ENCODE measurements around the gene CLDN17.

The CLDN17 gene

DNA sequence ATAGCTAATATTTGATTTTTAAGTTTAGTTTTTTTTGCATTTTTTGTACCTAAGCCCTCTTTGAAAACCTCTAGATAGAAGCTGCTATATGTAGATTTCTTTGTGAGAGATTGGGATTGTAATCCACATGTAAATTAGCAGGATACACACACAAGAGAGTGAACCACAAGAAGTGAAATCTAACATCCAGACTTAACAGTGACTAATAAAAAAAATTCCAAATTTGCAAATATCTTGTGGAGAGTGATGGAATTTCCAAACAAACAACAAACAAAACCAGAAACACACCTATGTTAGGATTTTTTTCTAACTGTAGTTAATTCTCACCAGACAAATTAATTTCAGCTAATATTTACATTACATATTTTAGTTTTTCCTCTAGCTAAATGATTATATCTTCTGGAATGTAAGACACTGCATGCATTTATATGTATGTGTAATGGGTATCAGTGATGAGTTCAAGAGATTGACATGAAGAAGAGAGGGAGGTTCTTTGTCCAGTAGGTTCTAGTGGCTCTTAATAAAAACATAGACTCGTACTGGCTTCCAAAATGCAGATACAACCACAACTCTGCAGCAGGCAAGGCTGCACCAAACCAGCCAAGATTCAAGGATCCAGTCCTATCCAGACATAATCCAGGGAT is 12.8 kb downstream of the CLDN17 start:
- no peak for DNase-seq
- Mint-ChIP-seq H3K4me3 (no peak overlapping the region), H3K9me3 (peaks cover 2% of the 10 kb centered on the region), H3K27ac (no peak overlapping the region), H3K4me1 (no peaks in the 10 kb centered on the region), H3K27me3 (no peaks in the 10 kb centered on the region), H3K36me3 (no peaks in the 10 kb centered on the region)
- CTCF ChIA-PET: no interaction called here

- no peak for DNase-seq
- H3K4me3 Mint-ChIP-seq: no peak overlapping the region
- CTCF ChIA-PET: no interaction called here
- peaks cover 2% of the 10 kb centered on the region for H3K9me3 Mint-ChIP-seq
- no peak overlapping the region for H3K27ac Mint-ChIP-seq
- H3K4me1 Mint-ChIP-seq: no peaks in the 10 kb centered on the region
- no peaks in the 10 kb centered on the region for H3K36me3 Mint-ChIP-seq
- H3K27me3 Mint-ChIP-seq: no peaks in the 10 kb centered on the region
Observed at GRCh38 chr21:30152792-30153191, 13.8 kb downstream of the CLDN17 start.

DNA sequence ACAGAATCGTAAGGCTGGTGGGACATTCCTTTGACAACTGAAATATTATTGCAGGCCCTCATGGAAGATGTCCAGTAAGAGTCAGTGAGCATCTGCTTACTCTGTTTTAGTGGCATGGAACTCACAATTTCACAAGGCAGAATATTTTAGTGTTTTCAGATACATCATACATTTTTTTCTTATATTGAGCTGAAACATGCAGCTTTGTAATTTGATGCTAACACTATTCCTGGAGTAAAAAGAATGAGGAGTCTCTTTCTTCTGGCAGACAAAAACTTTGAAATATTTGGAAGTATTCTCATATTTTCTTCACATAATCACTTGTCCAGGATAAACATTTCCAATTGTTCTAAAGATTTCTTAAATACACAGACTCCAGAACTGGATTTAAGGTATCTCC is 17.7 kb downstream of the CLDN17 start:
- Mint-ChIP-seq H3K9me3 (no peaks in the 10 kb centered on the region), H3K27me3 (no peaks in the 10 kb centered on the region), H3K4me3 (no peak overlapping the region), H3K36me3 (no peaks in the 10 kb centered on the region), H3K27ac (no peak overlapping the region), H3K4me1 (no peaks in the 10 kb centered on the region)
- CTCF ChIA-PET: no interaction called here
- DNase-seq: no peak

DNA sequence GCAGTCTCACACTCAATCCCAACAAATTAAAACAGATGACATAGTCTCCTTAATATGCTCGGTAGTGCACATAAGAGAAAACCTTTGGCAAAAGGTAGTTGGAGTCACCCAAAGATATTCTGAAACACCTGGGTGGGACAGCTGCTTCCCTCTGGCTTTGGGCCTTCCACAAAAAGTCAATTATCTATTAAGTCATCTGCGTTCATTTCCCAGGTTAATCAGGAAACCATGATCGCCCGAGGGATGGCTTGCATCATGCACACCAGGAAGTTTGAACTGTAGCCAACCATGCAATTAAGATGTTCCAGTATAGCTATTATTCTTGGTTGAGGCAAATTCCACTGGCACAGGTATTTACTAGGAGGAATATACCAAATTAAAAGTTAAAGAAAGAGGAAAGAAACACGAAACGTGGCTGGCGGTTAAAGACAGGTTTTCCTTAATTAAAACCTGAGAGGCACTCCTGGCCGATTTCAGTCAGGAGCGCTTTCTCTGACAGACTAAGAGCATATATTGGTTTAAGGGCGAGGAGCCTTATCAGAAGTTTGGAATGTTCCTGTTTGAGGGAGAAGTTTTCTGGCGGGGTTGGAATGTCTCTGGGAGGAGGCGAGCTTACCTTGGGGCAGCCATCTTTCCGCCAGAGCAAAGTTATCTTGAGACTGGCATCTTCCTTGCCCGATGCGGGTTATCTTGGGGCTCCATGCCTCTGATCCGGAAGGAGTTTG is 19.9 kb downstream of the CLDN17 start:
- no peak overlapping the region for H3K4me3 Mint-ChIP-seq
- CTCF ChIA-PET: no interaction called here
- H3K27ac Mint-ChIP-seq: no peak overlapping the region
- no peaks in the 10 kb centered on the region for H3K4me1 Mint-ChIP-seq
- DNase-seq: no peak
- no peaks in the 10 kb centered on the region for H3K36me3 Mint-ChIP-seq
- no peaks in the 10 kb centered on the region for H3K9me3 Mint-ChIP-seq
- H3K27me3 Mint-ChIP-seq: no peaks in the 10 kb centered on the region

- Mint-ChIP-seq H3K36me3 (no peaks in the 10 kb centered on the region), H3K4me3 (no peak overlapping the region), H3K4me1 (no peaks in the 10 kb centered on the region), H3K27ac (no peak overlapping the region), H3K9me3 (no peaks in the 10 kb centered on the region), H3K27me3 (no peaks in the 10 kb centered on the region)
- no peak for DNase-seq
- CTCF ChIA-PET: no interaction called here
Observed at GRCh38 chr21:30138483-30138882, 28.1 kb downstream of the CLDN17 start.

DNA sequence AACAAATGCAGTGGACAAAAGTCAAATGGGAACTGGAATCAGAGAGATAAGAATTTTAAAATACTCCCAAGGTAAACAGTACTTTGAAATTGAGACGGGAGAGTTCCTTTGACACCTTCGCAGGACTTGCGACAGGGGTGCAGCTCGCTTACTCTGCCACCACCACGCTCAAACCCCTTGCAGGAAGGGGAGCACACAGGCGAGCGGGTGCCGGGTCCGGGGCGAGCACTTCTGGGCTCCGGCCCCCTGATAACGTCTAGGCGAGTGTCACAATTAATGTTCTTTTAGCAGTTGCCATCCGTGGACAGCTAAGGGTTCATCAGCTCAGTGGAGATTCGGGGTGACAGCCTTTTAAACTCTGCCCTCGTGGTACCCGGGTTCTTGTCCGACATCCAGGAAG is 37.4 kb downstream of the CLDN17 start:
- H3K27ac Mint-ChIP-seq: no peak overlapping the region

GRCh38 chr21:30126576-30126975 is 40.0 kb downstream of the CLDN17 start:
- Mint-ChIP-seq H3K27ac (no peak overlapping the region), H3K27me3 (no peaks in the 10 kb centered on the region), H3K4me1 (no peaks in the 10 kb centered on the region), H3K4me3 (no peak overlapping the region), H3K9me3 (no peaks in the 10 kb centered on the region), H3K36me3 (no peaks in the 10 kb centered on the region)
- DNase-seq: no peak
- CTCF ChIA-PET: no interaction called here

More for the DNA sequence above, 37.4 kb downstream of the CLDN17 start:
- CTCF ChIA-PET: no interaction called here
- no peak overlapping the region for H3K4me3 Mint-ChIP-seq
- no peak for DNase-seq
- H3K4me1 Mint-ChIP-seq: no peaks in the 10 kb centered on the region
- no peaks in the 10 kb centered on the region for H3K36me3 Mint-ChIP-seq
- H3K9me3 Mint-ChIP-seq: no peaks in the 10 kb centered on the region
- H3K27me3 Mint-ChIP-seq: no peaks in the 10 kb centered on the region

DNA sequence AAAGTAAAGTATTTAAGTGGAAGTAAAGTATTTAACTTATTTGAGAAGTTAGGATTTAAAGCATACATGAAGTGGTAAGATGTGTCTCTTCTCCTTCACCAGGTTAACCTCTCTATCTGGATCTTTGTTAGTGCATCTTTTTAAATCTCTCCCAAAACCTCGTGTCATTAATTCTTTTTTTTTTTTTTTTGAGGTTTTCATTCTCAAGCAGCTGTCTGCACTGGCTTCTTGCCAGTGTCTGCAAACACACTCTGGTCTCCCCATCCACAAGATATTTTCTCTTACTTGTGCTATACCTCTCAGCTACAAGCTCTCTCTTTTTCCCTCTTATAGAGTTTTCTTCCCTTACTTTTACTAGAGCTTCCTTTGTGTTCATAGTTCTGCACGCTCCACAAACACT is 49.0 kb downstream of the CLDN17 start:
- Mint-ChIP-seq H3K4me3 (no peak overlapping the region), H3K36me3 (no peaks in the 10 kb centered on the region), H3K27me3 (no peaks in the 10 kb centered on the region), H3K9me3 (no peaks in the 10 kb centered on the region), H3K27ac (no peak overlapping the region), H3K4me1 (no peaks in the 10 kb centered on the region)
- CTCF ChIA-PET: no interaction called here
- no peak for DNase-seq

DNA sequence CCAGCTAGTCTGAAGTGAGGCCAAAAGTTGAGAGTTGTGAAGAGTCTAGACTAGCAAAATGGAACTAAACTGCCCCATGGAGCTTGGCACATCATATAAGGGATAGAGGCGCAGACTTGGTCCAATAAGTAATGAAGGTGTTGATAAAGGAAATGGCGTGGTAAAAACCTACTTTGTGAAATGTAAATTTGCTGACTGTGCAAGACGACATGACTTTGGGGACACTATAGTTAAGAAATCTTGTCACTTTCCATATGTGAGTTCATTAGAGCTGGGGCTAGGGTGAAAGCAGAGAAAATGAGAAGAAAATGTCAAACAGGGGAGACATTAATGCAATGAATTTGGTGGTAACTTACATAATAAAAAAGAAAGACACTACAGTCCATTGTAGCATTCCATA is 50.1 kb downstream of the CLDN17 start:
- H3K9me3 Mint-ChIP-seq: no peaks in the 10 kb centered on the region
- H3K27me3 Mint-ChIP-seq: no peaks in the 10 kb centered on the region
- no peak overlapping the region for H3K27ac Mint-ChIP-seq
- H3K4me3 Mint-ChIP-seq: no peak overlapping the region
- no peaks in the 10 kb centered on the region for H3K36me3 Mint-ChIP-seq
- CTCF ChIA-PET: no interaction called here
- no peaks in the 10 kb centered on the region for H3K4me1 Mint-ChIP-seq
- DNase-seq: no peak
